HAP-1 (cell line): ENCODE data around the gene ZNF48.
A peak's percentile ranks its signal among the peaks of the same experiment; 100 is the strongest.

Experiments
- DNase-seq, 2 experiments: peaks; one replicate each; pipeline ENCODE4 v3.0.0-alpha.2; 2016 to 2020; ENCODE audit warnings: low spot score in 2 of 2
- H3K27me3 ChIP-seq: fragments of 250-450 bp; sonication (Bioruptor Pico); 2 replicates; pipeline ENCODE4 v1.5.1; 2020; ENCODE audit warnings: low read depth, mild to moderate bottlenecking, moderate library complexity
- H3K36me3 ChIP-seq: fragments of 250-450 bp; sonication (Bioruptor Pico); replicated peaks from 2 replicates; pipeline ENCODE4 v1.5.1; 2020; ENCODE audit warnings: mild to moderate bottlenecking
- H3K4me1 ChIP-seq: fragments of 250-450 bp; sonication (Bioruptor Pico); 2 replicates; pipeline ENCODE4 v1.5.1; 2020; ENCODE audit warnings: mild to moderate bottlenecking
- H3K4me3 ChIP-seq: fragments of 250-450 bp; sonication (Bioruptor Pico); 2 replicates; pipeline ENCODE4 v1.5.1; 2020; ENCODE audit warnings: mild to moderate bottlenecking, moderate library complexity
- H3K9me3 ChIP-seq: fragments of 250-450 bp; sonication (Bioruptor Pico); 2 replicates; pipeline ENCODE4 v1.5.1; 2020; ENCODE audit warnings: mild to moderate bottlenecking, moderate library complexity
- in situ Hi-C: fragments of 300-500 bp; cut with MboI; formaldehyde crosslinking; loops from 3 replicates; pipeline ENCODE4 v1.14.3; 2020; ENCODE audit warnings: low sequenced_read_pairs, inconsistent platforms, mixed read lengths

The ZNF48 gene

GRCh38 chr16:30395155-30395991, at the start of gene ZNF48:
Gene ZNF48, plus strand, starts transcription at chr16:30395420. Its CDS starts 375 bp downstream, at chr16:30395795.
- H3K27me3 ChIP-seq: no peaks in the 10 kb centered on the region
- H3K4me3 ChIP-seq: peak within 1 kb of the TSS; percentile 88
- in situ Hi-C loops: loop anchor here (25.0 kb wide), 2 partner anchors 308 to 517 kb away; partner anchors contain the start of genes FBXL19, PPP4C, TBX6 and YPEL3
- no peaks in the 10 kb centered on the region for H3K9me3 ChIP-seq
- peak; percentile 82 to 89 for DNase-seq
- H3K4me1 ChIP-seq: peaks cover 16% of the 10 kb centered on the region
- H3K36me3 ChIP-seq: peaks cover 18% of the 10 kb centered on the region

GRCh38 chr16:30346286-30346685, 48.9 kb upstream of the ZNF48 start:
- H3K27me3 ChIP-seq: no peaks in the 10 kb centered on the region
- H3K9me3 ChIP-seq: no peaks in the 10 kb centered on the region
- no peaks in the 10 kb centered on the region for H3K4me1 ChIP-seq
- H3K4me3 ChIP-seq: no peak overlapping the region
- in situ Hi-C loops: no loop called here
- no peak for DNase-seq
- H3K36me3 ChIP-seq: peaks cover 12% of the 10 kb centered on the region

GRCh38 chr16:30348113-30348512, 47.1 kb upstream of the ZNF48 start:
- H3K4me1 ChIP-seq: no peaks in the 10 kb centered on the region
- H3K36me3 ChIP-seq: peaks cover 30% of the 10 kb centered on the region
- no peak for DNase-seq
- H3K4me3 ChIP-seq: no peak overlapping the region
- in situ Hi-C loops: no loop called here
- H3K9me3 ChIP-seq: no peaks in the 10 kb centered on the region
- no peaks in the 10 kb centered on the region for H3K27me3 ChIP-seq

GRCh38 chr16:30348929-30349328, 46.3 kb upstream of the ZNF48 start:
- in situ Hi-C loops: no loop called here
- Histone ChIP-seq H3K4me1 (peaks cover 1% of the 10 kb centered on the region), H3K4me3 (no peak overlapping the region), H3K36me3 (peaks cover 38% of the 10 kb centered on the region), H3K27me3 (no peaks in the 10 kb centered on the region), H3K9me3 (no peaks in the 10 kb centered on the region)
- DNase-seq: no peak

GRCh38 chr16:30349675-30350074, 45.5 kb upstream of the ZNF48 start:
- Histone ChIP-seq H3K27me3 (no peaks in the 10 kb centered on the region), H3K36me3 (peaks cover 39% of the 10 kb centered on the region), H3K4me3 (no peak overlapping the region), H3K4me1 (peaks cover 5% of the 10 kb centered on the region), H3K9me3 (no peaks in the 10 kb centered on the region)
- in situ Hi-C loops: no loop called here
- DNase-seq: no peak

GRCh38 chr16:30350134-30350871, 44.9 kb upstream of the ZNF48 start:
- H3K36me3 ChIP-seq: peaks cover 39% of the 10 kb centered on the region
- no peak for DNase-seq
- H3K4me1 ChIP-seq: peaks cover 5% of the 10 kb centered on the region
- H3K27me3 ChIP-seq: no peaks in the 10 kb centered on the region
- in situ Hi-C loops: no loop called here
- H3K4me3 ChIP-seq: no peak overlapping the region
- no peaks in the 10 kb centered on the region for H3K9me3 ChIP-seq

GRCh38 chr16:30351001-30351441, 44.2 kb upstream of the ZNF48 start:
- Histone ChIP-seq H3K4me3 (no peak overlapping the region), H3K27me3 (no peaks in the 10 kb centered on the region), H3K36me3 (peaks cover 39% of the 10 kb centered on the region), H3K9me3 (no peaks in the 10 kb centered on the region), H3K4me1 (peaks cover 8% of the 10 kb centered on the region)
- in situ Hi-C loops: no loop called here
- DNase-seq: no peak

GRCh38 chr16:30351586-30352419, 43.4 kb upstream of the ZNF48 start:
- no peaks in the 10 kb centered on the region for H3K27me3 ChIP-seq
- in situ Hi-C loops: no loop called here

GRCh38 chr16:30352488-30353401, 42.5 kb upstream of the ZNF48 start:
- H3K4me1 ChIP-seq: peaks cover 12% of the 10 kb centered on the region
- H3K9me3 ChIP-seq: no peaks in the 10 kb centered on the region
- H3K4me3 ChIP-seq: no peak overlapping the region
- DNase-seq: no peak
- in situ Hi-C loops: no loop called here
- peaks cover 45% of the 10 kb centered on the region for H3K36me3 ChIP-seq
- H3K27me3 ChIP-seq: no peaks in the 10 kb centered on the region

More at GRCh38 chr16:30351586-30352419, 43.4 kb upstream of the ZNF48 start:
- H3K9me3 ChIP-seq: no peaks in the 10 kb centered on the region
- H3K36me3 ChIP-seq: peaks cover 39% of the 10 kb centered on the region
- H3K4me1 ChIP-seq: peaks cover 12% of the 10 kb centered on the region
- no peak overlapping the region for H3K4me3 ChIP-seq
- no peak for DNase-seq

GRCh38 chr16:30353438-30354129, 41.6 kb upstream of the ZNF48 start:
- Histone ChIP-seq H3K4me3 (peak overlapping the region; percentile 97; the same call in 1 of the 2 replicates), H3K9me3 (no peaks in the 10 kb centered on the region), H3K4me1 (peaks cover 12% of the 10 kb centered on the region), H3K27me3 (no peaks in the 10 kb centered on the region), H3K36me3 (peaks cover 48% of the 10 kb centered on the region)
- in situ Hi-C loops: no loop called here
- DNase-seq: no peak

GRCh38 chr16:30354423-30355143, 40.6 kb upstream of the ZNF48 start:
- Histone ChIP-seq H3K36me3 (peaks cover 48% of the 10 kb centered on the region), H3K27me3 (no peaks in the 10 kb centered on the region), H3K4me1 (peaks cover 12% of the 10 kb centered on the region), H3K9me3 (no peaks in the 10 kb centered on the region), H3K4me3 (peak overlapping the region; percentile 97)
- peak in 1 of 2 experiments; percentile 46 for DNase-seq
- in situ Hi-C loops: no loop called here
